K562 (cell line): ENCODE measurements around the gene UBE2O. TPM values are rescaled to one million over a fixed set of nuclear protein-coding genes. Genes with fewer than 3 reads are reported as not detected.
A peak's percentile ranks its signal among the peaks of the same experiment; 100 is the strongest.

Source experiments
- BCOR ChIP-seq: fragments of 450-650 bp; IDR thresholded peaks from 2 replicates; pipeline ENCODE4 v1.6.1; 2016
- DDX20 ChIP-seq: fragments of 450-650 bp; IDR thresholded peaks from 2 replicates; pipeline ENCODE4 v1.6.1; 2016; ENCODE audit warnings: missing genetic modification characterization, low read depth, mild to moderate bottlenecking, missing compliant biosample characterization, moderate library complexity
- MAFG ChIP-seq: fragments of 450-650 bp; conservative IDR thresholded peaks from 2 replicates; pipeline ENCODE4 v1.6.1; 2016; ENCODE audit warnings: missing genetic modification characterization, missing compliant biosample characterization
- MGA ChIP-seq: fragments of 450-650 bp; IDR thresholded peaks from 2 replicates; pipeline ENCODE4 v1.6.1; 2016; ENCODE audit warnings: mild to moderate bottlenecking, moderate library complexity
- NFRKB ChIP-seq: fragments of 450-650 bp; IDR thresholded peaks from 2 replicates; pipeline ENCODE4 v1.6.1; 2016; ENCODE audit warnings: low read depth
- NR2C1 ChIP-seq, 2 experiments: fragments of 450-650 bp; IDR thresholded peaks; 2 replicates each; pipeline ENCODE4 v1.6.1; 2017; ENCODE audit warnings: mild to moderate bottlenecking in 2 of 2, antibody characterized with exemption in 1 of 2, inconsistent platforms in 1 of 2, missing compliant biosample characterization in 1 of 2, missing genetic modification characterization in 1 of 2
- PHF20 ChIP-seq: fragments of 450-650 bp; IDR thresholded peaks from 2 replicates; pipeline ENCODE4 v1.6.1; 2018; ENCODE audit not compliant: partially characterized antibody
- PKNOX1 ChIP-seq: fragments of 450-650 bp; IDR thresholded peaks from 2 replicates; pipeline ENCODE4 v1.6.1; 2016
- SMARCE1 ChIP-seq: fragments of 450-650 bp; IDR thresholded peaks from 2 replicates; pipeline ENCODE4 v1.7.1; 2016; ENCODE audit warnings: mild to moderate bottlenecking
- STAG1 ChIP-seq: sonication (generic); formaldehyde crosslinking; IDR thresholded peaks from 2 replicates; pipeline ENCODE4 v1.5.0; 2020; ENCODE audit warnings: missing genetic modification reagents, borderline replicate concordance
- ZNF354B ChIP-seq: fragments of 250-450 bp; sonication (Bioruptor Pico); IDR thresholded peaks from 2 replicates; pipeline ENCODE4 v1.4.0; 2020
- polyA plus RNA-seq, 8 experiments: library from polyadenylated mRNA; depleted of rRNA in 4 of 8; stranded (reverse) in 5 of 8; unstranded in 3 of 8; fragments of >200 nt; fragmentation: Nextera tagmentation in 2 of 8; fragmentation: Illumina TruSeq in 1 of 8; extraction: Ambion mirVana in 2 of 8; extraction: Trizol in 1 of 8; gene quantifications; 2 replicates each; pipeline versions ENCODE4 v1.2.1 to v1.2.3, GENCODE V29; 2011 to 2014; ENCODE audit warnings: inconsistent platforms in 1 of 8, missing spikeins in 1 of 8
- total RNA-seq, 7 experiments: library from RNA; depleted of rRNA in 6 of 7; stranded (reverse); fragments of >200 nt in 6 of 7; fragmentation: Illumina TruSeq in 2 of 7; extraction: Trizol in 2 of 7; gene quantifications; 2 replicates each; pipeline versions ENCODE4 v1.2.1 to v1.2.3, GENCODE V29; 2011 to 2021; ENCODE audit warnings: low replicate concordance in 1 of 7

The UBE2O gene
- total and polyA plus RNA-seq, 9 of the 15 experiments (the other 6 are each of a cell fraction or from before 2014, with no cell fraction given), result 1.6 to 39.7 (median 13.3) TPM

DNA sequence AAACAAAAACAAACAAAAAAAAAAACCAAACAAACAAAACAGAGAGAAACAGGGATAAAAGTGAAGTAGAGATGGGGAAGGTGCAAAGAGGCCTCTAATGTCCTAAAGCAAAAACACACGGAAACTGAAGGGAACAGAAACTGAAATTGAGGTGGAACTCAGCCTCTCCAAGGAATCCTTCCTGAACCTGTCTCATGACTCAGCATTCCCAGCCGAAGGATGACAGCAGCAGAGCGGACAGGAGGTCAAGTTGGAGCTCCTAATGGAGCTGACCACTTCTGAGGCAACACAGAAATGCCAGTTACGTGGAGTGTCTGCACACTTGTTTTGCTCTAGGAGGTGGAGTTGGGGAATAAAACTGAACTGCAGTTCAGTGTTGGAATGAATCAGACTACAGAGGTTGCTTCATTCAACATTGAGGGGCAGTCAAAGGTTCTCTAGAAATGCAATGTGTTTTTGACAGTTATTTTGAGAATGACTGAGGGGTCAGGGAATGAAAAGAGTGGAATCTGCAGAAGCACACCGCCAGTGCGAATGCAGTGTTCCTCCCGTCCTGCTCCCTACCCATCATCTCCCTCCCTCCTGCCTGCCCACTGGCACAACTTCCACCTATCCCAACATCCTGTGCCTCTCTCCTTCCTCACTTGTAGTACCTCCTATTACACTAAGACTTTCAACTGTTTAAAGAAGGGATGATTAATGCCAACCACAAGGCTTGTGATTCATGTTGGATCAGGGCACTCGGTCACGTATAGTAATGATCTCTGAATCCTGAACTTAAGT, 6.3 kb downstream of the UBE2O start (continued):
- no peak for TF ChIP-seq MGA
- 0 out of 2 replicates have a peak, but pooled peaks have one; percentile 15 for TF ChIP-seq BCOR
- peak; percentile 72; the same call in 1 of the 2 replicates for TF ChIP-seq SMARCE1
- no peak for TF ChIP-seq STAG1
- no peak for TF ChIP-seq ZNF354B (CRISPR knock-in tag)
- TF ChIP-seq NR2C1 (IDR thresholded peaks at IDR 0.05), result peak; percentile 41; the same call in 1 of the 2 replicates
- no peak for TF ChIP-seq NR2C1 (tag; IDR thresholded peaks at IDR 0.05)
- TF ChIP-seq PHF20, result no peak
- peak; percentile 48 for TF ChIP-seq PKNOX1
- TF ChIP-seq MAFG (tag), result peak; percentile 98
- no peak for TF ChIP-seq DDX20 (tag)
- TF ChIP-seq NFRKB, result no peak
